A549 (cell line): Measurements from ENCODE around the gene CEP164. TPM values are rescaled to one million over a fixed set of nuclear protein-coding genes. Genes with fewer than 3 reads are reported as not detected.

Source experiments
- ATAC-seq, 2 experiments: fragments of 200-7000 bp in 1 of 2; fragments of >200 bp in 1 of 2; cut with Nextera tagmentation in 1 of 2; cut with Tn5 transposase in 1 of 2; 3 replicates each; pipeline versions ENCODE4 v1.8.0 to v1.9.1; 2018 to 2020; ENCODE audit warnings: mild to moderate bottlenecking in 1 of 2, moderate library complexity in 1 of 2
- CTCF ChIA-PET: fragments of 300-600 bp; sonication (Branson Sonifier 250); formaldehyde crosslinking; extraction: SDS; loops from one replicate; lab custom pipeline; 2021; ENCODE audit warnings: antibody characterized with exemption, inconsistent platforms; lab: Yijun Ruan, JAX
- POLR2A ChIA-PET: fragments of 350-600 bp; formaldehyde crosslinking; extraction: SDS; loops from one replicate; lab custom pipeline; 2021; ENCODE audit warnings: antibody characterized with exemption, inconsistent platforms; lab: Yijun Ruan, JAX
- DNase-seq, 2 experiments: peaks; one replicate each; pipeline versions ENCODE4 v3.0.0 to v3.0.0-alpha.2; 2011 to 2016; ENCODE audit warnings: low read depth in 1 of 2, low spot score in 1 of 2
- FAIRE-seq: peaks from 2 replicates; lab custom pipeline; 2011; peaks lifted over from hg19 to GRCh38; lab: Jason Lieb, UNC
- H3K27ac ChIP-seq, 2 experiments: fragments of >200 bp; sonication (Bioruptor Twin); formaldehyde crosslinking; 3 replicates each; pipeline ENCODE4 v1.5.1; 2016 to 2017
- H3K4me1 ChIP-seq: fragments of >200 bp; sonication (Bioruptor Twin); formaldehyde crosslinking; 3 replicates; pipeline ENCODE4 v1.6.1; 2016
- H3K4me2 ChIP-seq: fragments of >200 bp; sonication (Bioruptor Twin); formaldehyde crosslinking; 3 replicates; pipeline ENCODE4 v1.6.1; 2016
- H3K4me3 ChIP-seq: fragments of >200 bp; sonication (Bioruptor Twin); formaldehyde crosslinking; 3 replicates; pipeline ENCODE4 v1.5.1; 2016
- H3K9me3 ChIP-seq: fragments of >200 bp; sonication (Bioruptor Twin); formaldehyde crosslinking; 3 replicates; pipeline ENCODE4 v1.6.1; 2016
- BHLHE40 ChIP-seq: IDR thresholded peaks from 2 replicates; pipeline ENCODE4 v1.6.1; 2012; ENCODE audit warnings: low read depth, low read length, inconsistent platforms
- CBX8 ChIP-seq: fragments of 200-600 bp; sonication (generic); IDR thresholded peaks from 2 replicates; pipeline ENCODE4 v1.6.1; 2016
- CEBPB ChIP-seq, 2 experiments: fragments of >200 bp in 1 of 2; sonication (Bioruptor Twin) in 1 of 2; formaldehyde crosslinking in 1 of 2; IDR thresholded peaks; 2 replicates each; pipeline ENCODE4 v1.6.1; 2012 to 2016
- CHD2 ChIP-seq: fragments of 150-350 bp; IDR thresholded peaks from 2 replicates; pipeline ENCODE4 v1.6.1; 2014; ENCODE audit warnings: low read length; ENCODE audit not compliant: partially characterized antibody
- CHD4 ChIP-seq: fragments of 200-600 bp; sonication (generic); IDR thresholded peaks from 2 replicates; pipeline ENCODE4 v1.6.1; 2016; ENCODE audit warnings: antibody characterized with exemption, mild to moderate bottlenecking, borderline replicate concordance
- CTCF ChIP-seq: fragments of >200 bp; sonication (Bioruptor Twin); formaldehyde crosslinking; IDR thresholded peaks from 3 replicates; pipeline ENCODE4 v1.5.1; 2016
- EHF ChIP-seq: fragments of 250-450 bp; sonication (Bioruptor Pico); IDR thresholded peaks from 2 replicates; pipeline ENCODE4 v1.5.0; 2020; ENCODE audit warnings: mild to moderate bottlenecking
- EP300 ChIP-seq, 2 experiments: fragments of >200 bp; sonication (Bioruptor Twin); formaldehyde crosslinking; IDR thresholded peaks; 2 replicates in 1 of 2; 3 replicates in 1 of 2; pipeline ENCODE4 v1.6.1; 2016 to 2017
- ESRRA ChIP-seq: fragments of 150-350 bp; IDR thresholded peaks from 2 replicates; pipeline ENCODE4 v1.6.1; 2014; ENCODE audit warnings: mild to moderate bottlenecking, low read length, borderline replicate concordance
- FOSB ChIP-seq: fragments of 250-450 bp; sonication (Bioruptor Pico); IDR thresholded peaks from 2 replicates; pipeline ENCODE4 v1.5.0; 2020; ENCODE audit warnings: mild to moderate bottlenecking, moderate library complexity
- FOSL2 ChIP-seq, 2 experiments: fragments of 450-650 bp in 1 of 2; fragments of >200 bp in 1 of 2; sonication (Bioruptor Twin) in 1 of 2; formaldehyde crosslinking; IDR thresholded peaks; 2 replicates each; pipeline versions ENCODE4 v1.5.0 to v1.6.1; 2016 to 2020; ENCODE audit warnings: mild to moderate bottlenecking in 1 of 2, moderate library complexity in 1 of 2
- FOXS1 ChIP-seq: fragments of 250-450 bp; sonication (Bioruptor Pico); IDR thresholded peaks from 2 replicates; pipeline ENCODE4 v1.5.0; 2020; ENCODE audit warnings: mild to moderate bottlenecking, moderate library complexity
- HEYL ChIP-seq: fragments of 250-450 bp; sonication (Bioruptor Pico); IDR thresholded peaks from 2 replicates; pipeline ENCODE4 v1.8.0; 2021; ENCODE audit warnings: mild to moderate bottlenecking, moderate library complexity
- HMGXB4 ChIP-seq: fragments of 250-450 bp; sonication (Bioruptor Pico); IDR thresholded peaks from 2 replicates; pipeline ENCODE4 v1.5.0; 2021; ENCODE audit warnings: mild to moderate bottlenecking, moderate library complexity, borderline replicate concordance
- HOXA7 ChIP-seq: fragments of 250-450 bp; sonication (Bioruptor Pico); IDR thresholded peaks from 2 replicates; pipeline ENCODE4 v1.5.0; 2020; ENCODE audit warnings: mild to moderate bottlenecking, moderate library complexity
- HOXB5 ChIP-seq: fragments of 250-450 bp; sonication (Bioruptor Pico); IDR thresholded peaks from 2 replicates; pipeline ENCODE4 v1.5.0; 2020; ENCODE audit warnings: mild to moderate bottlenecking, moderate library complexity
- JUNB ChIP-seq: fragments of >200 bp; sonication (Bioruptor Twin); formaldehyde crosslinking; IDR thresholded peaks from 2 replicates; pipeline ENCODE4 v1.6.1; 2016
- KDM1A ChIP-seq: fragments of 200-600 bp; sonication (generic); IDR thresholded peaks from 2 replicates; pipeline ENCODE4 v1.6.1; 2016; ENCODE audit warnings: low read depth, mild to moderate bottlenecking
- MAFK ChIP-seq: fragments of 450-650 bp; IDR thresholded peaks from 2 replicates; pipeline ENCODE4 v1.6.1; 2014; ENCODE audit not compliant: partially characterized antibody
- MAZ ChIP-seq: fragments of 150-350 bp; IDR thresholded peaks from 2 replicates; pipeline ENCODE4 v1.6.1; 2014; ENCODE audit warnings: antibody characterized with exemption, low read depth, low read length, borderline replicate concordance
- NPAS2 ChIP-seq: fragments of 250-450 bp; sonication (Bioruptor Pico); IDR thresholded peaks from 2 replicates; pipeline ENCODE4 v1.8.0; 2022; ENCODE audit warnings: mild to moderate bottlenecking, moderate library complexity, borderline replicate concordance
- PHF8 ChIP-seq: fragments of 200-600 bp; sonication (generic); IDR thresholded peaks from 2 replicates; pipeline ENCODE4 v1.6.1; 2016; ENCODE audit warnings: low read depth, mild to moderate bottlenecking, antibody characterized with exemption, moderate library complexity, borderline replicate concordance
- POLR2A ChIP-seq: IDR thresholded peaks from 2 replicates; pipeline ENCODE4 v1.6.1; 2012; ENCODE audit warnings: mild to moderate bottlenecking, low read length
- POLR2AphosphoS2 ChIP-seq: conservative IDR thresholded peaks from 2 replicates; pipeline ENCODE4 v1.6.1; 2012; ENCODE audit warnings: low read length, improper control_type of control experiment, inconsistent platforms
- RFX5 ChIP-seq: fragments of 450-650 bp; IDR thresholded peaks from 2 replicates; pipeline ENCODE4 v1.7.1; 2014; ENCODE audit warnings: antibody characterized with exemption, mild to moderate bottlenecking, moderate library complexity
- SMC3 ChIP-seq: fragments of >200 bp; sonication (Bioruptor Twin); formaldehyde crosslinking; IDR thresholded peaks from 3 replicates; pipeline ENCODE4 v1.6.1; 2018; ENCODE audit warnings: inconsistent platforms
- SREBF2 ChIP-seq: fragments of 450-650 bp; IDR thresholded peaks from 2 replicates; pipeline ENCODE4 v1.6.1; 2014; ENCODE audit warnings: mild to moderate bottlenecking, moderate library complexity
- TP53 ChIP-seq: fragments of 250-450 bp; sonication (Bioruptor Pico); IDR thresholded peaks from 2 replicates; pipeline ENCODE4 v1.5.0; 2021; ENCODE audit warnings: mild to moderate bottlenecking, moderate library complexity
- ZC3H11A ChIP-seq: fragments of 450-650 bp; IDR thresholded peaks from 2 replicates; pipeline ENCODE4 v1.6.1; 2014; ENCODE audit warnings: antibody characterized with exemption, mild to moderate bottlenecking
- ZSCAN20 ChIP-seq: fragments of 250-450 bp; sonication (Bioruptor Pico); IDR thresholded peaks from 2 replicates; pipeline ENCODE4 v1.8.0; 2022; ENCODE audit warnings: mild to moderate bottlenecking, moderate library complexity
- WGBS: methylation state at CpG from one replicate; pipeline ENCODE4 v1.1.6; 2017; ENCODE audit errors: missing lambda C conversion rate; 5-methylcytosine and 5-hydroxymethylcytosine counted together
- polyA plus RNA-seq, 4 experiments: library from polyadenylated mRNA; depleted of rRNA in 3 of 4; stranded (reverse); fragments of >200 nt; fragmentation: RNase III in 1 of 4; extraction: RNeasy Plus Mini Kit Qiagen cat#74134 plus additional on column Dnase treatment in 1 of 4; gene quantifications; 2 replicates in 3 of 4; 3 replicates in 1 of 4; pipeline ENCODE4 v1.2.3, GENCODE V29; 2011 to 2017
- TF ChIP-seq, protein P1 (sequence below): fragments of >200 bp; sonication (Bioruptor Twin); formaldehyde crosslinking; IDR thresholded peaks from 3 replicates; pipeline ENCODE4 v1.6.1; 2016
- TF ChIP-seq, protein P2 (sequence below): IDR thresholded peaks from 2 replicates; pipeline ENCODE4 v1.6.1; 2012

Gene CEP164
- polyA plus RNA-seq, 2 of the 4 experiments (the other 2 are of a cell fraction) = 17.4 to 19.6 TPM

DNA sequence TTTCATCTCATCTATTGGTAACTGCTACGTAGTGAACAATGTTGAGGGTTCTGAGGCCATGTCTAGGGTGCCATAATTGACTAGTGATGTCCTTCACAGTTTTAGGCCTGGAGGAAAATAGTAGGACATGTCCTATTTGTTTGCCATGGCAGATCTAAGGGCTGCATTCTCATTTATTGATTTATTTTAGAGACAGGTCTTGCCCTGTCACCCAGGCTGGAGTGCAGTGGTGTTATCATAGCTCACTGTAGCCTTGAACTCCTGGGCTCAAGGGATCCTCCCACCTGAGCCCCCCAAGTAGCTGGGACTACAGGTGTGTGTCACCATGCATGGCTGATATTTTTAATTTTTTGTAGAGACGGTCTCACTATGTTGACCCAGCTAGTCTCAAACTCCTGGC lies 5.2 kb downstream of the CEP164 start:
- WGBS = 43% methylated on average over 2 of the region's 2 CpGs
- FAIRE-seq = no peak
- CTCF ChIA-PET = no interaction called here

DNA sequence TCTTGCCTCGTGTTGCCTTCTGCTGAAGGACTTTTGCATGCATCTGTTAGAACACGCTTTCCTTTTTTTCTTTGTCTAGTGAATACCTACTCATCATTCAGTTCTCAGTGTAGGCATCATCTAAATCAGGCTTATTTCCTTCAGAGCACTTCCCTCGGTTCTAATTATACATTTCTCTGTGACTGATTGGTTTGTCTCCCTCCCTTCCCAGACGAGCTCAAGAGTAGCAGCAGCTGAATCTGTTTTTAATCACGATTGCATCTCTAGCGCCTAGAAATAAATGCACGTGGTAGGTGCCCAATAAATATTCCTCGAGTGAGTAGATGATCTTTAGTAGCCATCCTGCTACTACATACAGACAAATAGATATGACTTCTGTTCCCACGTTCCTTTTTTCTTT lies 6.3 kb downstream of the CEP164 start:
- ChIA-PET POLR2A (no interaction called here), CTCF (no interaction called here)
- 80% methylated on average over 9 of the region's 9 CpGs for WGBS

More for the DNA sequence above, 5.2 kb downstream of the CEP164 start:
- Histone ChIP-seq H3K9me3 (no peaks in the 10 kb centered on the region), H3K27ac (no peak overlapping the region), H3K4me1 (peaks cover 8% of the 10 kb centered on the region; the same call in 2 of the 3 replicates), H3K4me3 (no peak overlapping the region), H3K4me2 (no peak overlapping the region)
- POLR2A ChIA-PET = no interaction called here
- TF ChIP-seq, protein P1, sequence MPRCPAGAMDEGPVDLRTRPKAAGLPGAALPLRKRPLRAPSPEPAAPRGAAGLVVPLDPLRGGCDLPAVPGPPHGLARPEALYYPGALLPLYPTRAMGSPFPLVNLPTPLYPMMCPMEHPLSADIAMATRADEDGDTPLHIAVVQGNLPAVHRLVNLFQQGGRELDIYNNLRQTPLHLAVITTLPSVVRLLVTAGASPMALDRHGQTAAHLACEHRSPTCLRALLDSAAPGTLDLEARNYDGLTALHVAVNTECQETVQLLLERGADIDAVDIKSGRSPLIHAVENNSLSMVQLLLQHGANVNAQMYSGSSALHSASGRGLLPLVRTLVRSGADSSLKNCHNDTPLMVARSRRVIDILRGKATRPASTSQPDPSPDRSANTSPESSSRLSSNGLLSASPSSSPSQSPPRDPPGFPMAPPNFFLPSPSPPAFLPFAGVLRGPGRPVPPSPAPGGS = no peak
- no peak for TF ChIP-seq RFX5
- no peak for TF ChIP-seq HOXB5
- TF ChIP-seq CHD4 = no peak
- TF ChIP-seq POLR2AphosphoS2 = no peak
- TF ChIP-seq HOXA7 = no peak
- no peak for TF ChIP-seq CEBPB (IDR thresholded peaks at IDR 0.05)
- TF ChIP-seq MAZ = no peak
- no peak for TF ChIP-seq SMC3
- TF ChIP-seq ESRRA = no peak
- no peak for TF ChIP-seq FOSB (CRISPR knock-in tag)
- no peak for TF ChIP-seq KDM1A
- TF ChIP-seq EP300 (IDR thresholded peaks at IDR 0.05) = no peak
- no peak for TF ChIP-seq ZSCAN20 (CRISPR knock-in tag)
- TF ChIP-seq SREBF2 = no peak
- no peak for TF ChIP-seq CHD2
- TF ChIP-seq CTCF = no peak
- TF ChIP-seq POLR2A = no peak
- ATAC-seq (no peak), DNase-seq (no peak)

DNA sequence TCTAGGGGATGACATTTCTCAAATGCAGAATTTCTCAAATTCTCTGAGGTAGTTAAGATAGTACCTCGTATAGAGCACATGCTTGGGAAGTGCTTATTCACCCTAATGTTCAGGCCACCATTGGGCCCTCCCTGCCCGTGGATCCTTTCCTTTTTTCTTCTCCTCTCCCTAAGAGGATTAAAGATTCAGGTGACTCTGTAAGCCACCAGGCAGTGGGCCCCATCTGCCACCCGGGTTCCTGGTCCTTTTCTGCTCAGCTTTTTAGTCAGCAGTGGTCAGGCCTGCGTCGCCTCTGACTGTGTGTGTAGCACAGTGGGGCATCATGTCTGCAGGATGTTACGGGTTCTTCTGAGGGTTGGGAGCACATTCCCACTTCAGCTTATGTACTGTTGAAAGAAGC lies 7.2 kb downstream of the CEP164 start:
- no peak for TF ChIP-seq HMGXB4 (CRISPR knock-in tag)
- TF ChIP-seq CHD4 = no peak
- TF ChIP-seq NPAS2 (CRISPR knock-in tag) = no peak
- TF ChIP-seq CBX8 = no peak
- TF ChIP-seq, protein P2, sequence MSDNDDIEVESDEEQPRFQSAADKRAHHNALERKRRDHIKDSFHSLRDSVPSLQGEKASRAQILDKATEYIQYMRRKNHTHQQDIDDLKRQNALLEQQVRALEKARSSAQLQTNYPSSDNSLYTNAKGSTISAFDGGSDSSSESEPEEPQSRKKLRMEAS = no peak
- TF ChIP-seq JUNB = no peak
- TF ChIP-seq FOSL2 (IDR thresholded peaks at IDR 0.05) = no peak
- no peak for TF ChIP-seq FOSL2 (CRISPR knock-in tag; IDR thresholded peaks at IDR 0.05)
- TF ChIP-seq FOSB (CRISPR knock-in tag) = no peak
- no peak for TF ChIP-seq BHLHE40
- no peak for TF ChIP-seq MAZ
- TF ChIP-seq EHF = no peak
- TF ChIP-seq MAFK = no peak
- no peak for TF ChIP-seq POLR2A
- no peak for TF ChIP-seq TP53 (CRISPR knock-in tag)
- TF ChIP-seq ZC3H11A = no peak
- TF ChIP-seq HEYL = no peak
- ATAC-seq = no peak
- H3K9me3 ChIP-seq = no peaks in the 10 kb centered on the region
- H3K4me1 ChIP-seq = no peaks in the 10 kb centered on the region
- no peak for FAIRE-seq
- H3K4me3 ChIP-seq = no peak overlapping the region
- H3K4me2 ChIP-seq = no peak overlapping the region
- POLR2A ChIA-PET = no interaction called here
- no peak overlapping the region for H3K27ac ChIP-seq
- WGBS = 91% methylated on average over 6 of the region's 6 CpGs
- DNase-seq = no peak
- CTCF ChIA-PET = no interaction called here

More for the DNA sequence above, 6.3 kb downstream of the CEP164 start:
- H3K9me3 ChIP-seq = no peaks in the 10 kb centered on the region
- no peak for DNase-seq
- no peak for TF ChIP-seq HOXB5
- TF ChIP-seq CHD4 = no peak
- no peak for TF ChIP-seq FOXS1
- TF ChIP-seq FOSB (CRISPR knock-in tag) = no peak
- no peak for TF ChIP-seq EHF
- no peak for TF ChIP-seq PHF8
- TF ChIP-seq, all 56 proteins: peak for 0
- ATAC-seq (no peak), FAIRE-seq (no peak)
- Histone ChIP-seq H3K4me2 (no peak overlapping the region), H3K4me3 (no peak overlapping the region), H3K4me1 (peaks cover 5% of the 10 kb centered on the region; the same call in 2 of the 3 replicates), H3K27ac (no peak overlapping the region)
